HG03432 (cell line): ENCODE results near the gene EBF3.

ENCODE experiments used
- ATAC-seq: cut with Tn5 transposase; IDR thresholded peaks from one replicate; pipeline ENCODE4 v1.9.1; 2021; ENCODE audit warnings: mild to moderate bottlenecking, moderate library complexity; ENCODE audit not compliant: unreplicated experiment

The EBF3 gene

DNA sequence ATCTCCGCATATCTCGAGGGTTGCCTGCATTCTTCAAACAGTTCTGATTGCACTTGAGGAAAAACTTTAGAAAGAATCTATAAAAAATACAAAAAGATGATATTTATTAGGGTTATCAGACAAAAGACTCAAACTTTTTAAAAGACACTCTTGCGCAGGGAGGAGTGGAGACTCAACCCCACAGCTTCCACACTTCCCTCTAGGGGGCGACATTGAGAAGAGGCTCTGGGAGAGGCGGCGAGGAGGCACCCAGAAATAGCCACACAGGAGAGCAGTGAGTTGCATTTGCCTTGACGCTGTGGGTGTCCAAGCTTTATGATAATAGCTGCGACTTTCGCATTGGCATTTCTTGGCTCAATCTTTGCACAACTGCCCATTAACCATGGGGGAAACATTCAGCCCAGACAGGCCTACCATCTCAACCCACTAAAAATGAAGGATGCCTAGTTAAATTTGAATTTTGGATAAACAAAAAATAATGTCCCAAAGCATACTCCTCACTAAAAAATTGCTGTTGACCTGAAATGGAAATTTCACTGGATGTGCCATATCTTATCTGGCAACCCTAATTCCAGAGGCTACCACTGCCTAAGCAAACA is 86.2 kb downstream of the EBF3 start:
- no peak for ATAC-seq

DNA sequence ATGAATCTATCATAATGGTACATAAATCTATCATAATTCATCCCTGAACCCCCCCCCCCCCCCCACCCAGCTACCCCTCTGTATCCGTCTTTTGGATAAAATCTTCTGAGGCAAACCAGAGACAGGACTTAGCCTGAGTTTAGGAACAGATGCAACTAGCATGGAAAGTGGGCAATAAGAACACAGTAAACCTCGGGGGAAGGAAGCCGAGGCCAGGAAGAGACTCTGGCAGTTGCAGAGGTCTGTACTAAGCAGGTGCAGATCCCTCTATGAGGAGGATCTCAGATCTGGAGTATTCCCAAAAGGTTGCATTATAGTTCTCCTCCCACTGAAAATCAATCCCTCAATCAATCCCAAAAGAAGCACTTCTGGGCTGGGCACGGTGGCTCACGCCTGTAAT is 87.2 kb downstream of the EBF3 start:
- no peak for ATAC-seq

DNA sequence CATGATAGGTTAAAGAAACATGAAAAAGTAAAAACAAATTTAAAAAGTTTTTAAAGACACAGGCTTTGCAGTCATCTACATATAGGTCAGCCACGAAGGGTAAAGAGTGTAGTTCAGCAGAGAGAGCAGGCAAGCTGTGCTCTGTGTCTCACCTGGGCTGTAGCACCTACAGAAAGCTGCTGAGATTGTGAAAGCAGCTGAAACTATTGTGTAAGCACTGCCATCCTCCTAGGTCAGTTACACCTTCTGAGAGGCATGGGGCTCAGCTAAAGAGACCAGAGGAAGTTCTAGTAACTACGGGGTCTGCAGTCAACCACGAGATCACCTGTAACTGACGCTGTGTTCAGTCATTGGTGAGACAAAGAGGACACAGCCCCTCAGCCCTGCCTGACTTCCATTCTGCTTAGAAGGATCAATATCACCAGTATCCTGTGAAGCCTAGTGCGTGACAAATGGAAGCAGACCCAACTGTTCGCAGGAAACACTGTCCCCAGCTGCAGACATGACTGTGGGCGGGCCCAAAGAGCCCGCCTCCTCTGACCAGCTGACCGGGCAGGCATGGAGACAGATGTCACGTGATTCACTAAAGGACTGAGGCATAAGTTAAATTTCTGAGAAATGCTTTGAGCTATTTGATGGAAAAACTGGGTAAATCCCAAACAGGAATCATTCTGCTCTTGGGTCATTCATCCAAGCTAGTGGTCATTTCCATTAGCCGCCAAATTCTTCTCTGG is 87.9 kb downstream of the EBF3 start:
- no peak for ATAC-seq

DNA sequence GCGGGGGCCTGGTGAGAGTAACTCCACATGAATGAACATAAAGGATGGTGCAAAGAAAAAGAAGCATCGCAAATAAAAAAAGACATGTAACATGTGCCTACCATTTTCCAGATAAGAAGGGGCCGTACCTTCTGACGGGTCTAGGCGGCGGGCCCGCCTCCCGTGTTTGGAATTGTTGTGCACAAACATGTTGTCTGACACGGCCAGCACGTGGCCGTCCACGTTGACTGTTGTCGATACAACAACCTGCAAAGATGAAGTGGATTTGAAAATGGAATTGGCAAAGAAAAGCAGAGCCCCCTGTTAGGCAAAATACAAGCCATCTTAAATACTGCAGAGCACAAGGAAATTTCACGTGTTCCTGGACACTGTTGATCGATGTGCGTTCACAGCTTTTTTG is 90.7 kb downstream of the EBF3 start:
- no peak for ATAC-seq

DNA sequence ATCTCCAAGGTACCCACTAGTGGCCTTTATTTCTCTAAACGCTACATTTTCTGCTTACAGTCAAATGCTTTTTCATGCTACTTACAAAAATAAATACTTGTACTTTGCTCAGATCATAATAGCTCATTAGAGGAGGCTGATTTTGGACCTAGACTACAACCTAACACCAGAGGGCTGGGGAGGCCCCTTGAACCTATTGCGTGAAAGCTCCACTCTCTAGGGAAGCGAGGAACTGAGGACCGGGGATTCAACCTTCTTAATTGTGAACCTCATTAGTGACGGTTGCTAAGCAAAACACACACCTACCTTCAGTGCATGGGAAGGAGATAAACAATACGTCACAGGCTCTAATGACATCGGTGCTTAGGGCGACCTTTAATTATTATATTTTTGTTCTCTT is 92.1 kb downstream of the EBF3 start:
- ATAC-seq = no peak

DNA sequence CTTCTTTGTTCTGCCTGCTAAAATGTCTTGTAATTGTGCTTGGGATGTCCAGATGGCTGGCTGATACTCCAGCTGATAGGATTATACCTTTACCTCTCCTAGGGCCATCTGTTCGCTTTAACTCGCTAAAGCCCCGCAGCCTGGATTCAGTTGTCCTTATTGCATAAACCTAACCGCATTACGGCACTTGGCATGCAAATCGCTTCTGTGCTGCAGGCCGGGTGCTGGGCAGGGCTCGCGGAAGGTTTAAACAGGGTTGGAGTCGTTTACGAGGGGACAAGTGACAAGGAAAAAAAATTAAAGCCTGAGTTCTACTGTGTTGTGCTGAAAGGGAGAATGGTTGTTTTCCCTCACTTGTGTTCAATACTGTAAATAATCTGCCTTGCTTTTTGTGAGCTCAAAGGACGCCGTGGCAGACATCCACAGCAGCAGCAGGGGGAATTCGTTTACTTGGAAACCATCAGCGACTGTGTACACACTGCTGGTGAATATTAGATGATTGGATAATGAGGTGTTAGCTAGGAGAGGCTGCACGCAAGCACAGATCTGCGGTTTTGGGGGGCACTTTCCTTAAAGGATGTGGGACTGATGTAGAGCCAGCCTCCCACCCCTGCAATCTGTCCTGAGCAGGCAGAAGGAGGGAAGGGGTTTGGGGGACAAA is 93.0 kb downstream of the EBF3 start:
- no peak for ATAC-seq

DNA sequence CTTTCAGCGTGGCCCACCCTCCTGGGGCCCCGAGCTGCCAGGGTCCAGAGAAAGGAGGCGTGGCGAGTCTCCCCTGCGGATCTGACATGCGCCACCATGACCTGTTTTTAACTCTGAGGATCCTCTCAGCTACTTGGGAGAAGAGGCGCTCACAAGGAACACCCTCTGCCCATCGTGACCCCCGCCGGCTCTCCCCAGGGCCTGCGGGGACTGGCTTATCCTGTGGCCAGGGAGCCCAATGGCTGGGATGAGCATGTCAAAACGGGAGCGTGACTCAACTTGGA is 93.7 kb downstream of the EBF3 start:
- ATAC-seq = no peak

DNA sequence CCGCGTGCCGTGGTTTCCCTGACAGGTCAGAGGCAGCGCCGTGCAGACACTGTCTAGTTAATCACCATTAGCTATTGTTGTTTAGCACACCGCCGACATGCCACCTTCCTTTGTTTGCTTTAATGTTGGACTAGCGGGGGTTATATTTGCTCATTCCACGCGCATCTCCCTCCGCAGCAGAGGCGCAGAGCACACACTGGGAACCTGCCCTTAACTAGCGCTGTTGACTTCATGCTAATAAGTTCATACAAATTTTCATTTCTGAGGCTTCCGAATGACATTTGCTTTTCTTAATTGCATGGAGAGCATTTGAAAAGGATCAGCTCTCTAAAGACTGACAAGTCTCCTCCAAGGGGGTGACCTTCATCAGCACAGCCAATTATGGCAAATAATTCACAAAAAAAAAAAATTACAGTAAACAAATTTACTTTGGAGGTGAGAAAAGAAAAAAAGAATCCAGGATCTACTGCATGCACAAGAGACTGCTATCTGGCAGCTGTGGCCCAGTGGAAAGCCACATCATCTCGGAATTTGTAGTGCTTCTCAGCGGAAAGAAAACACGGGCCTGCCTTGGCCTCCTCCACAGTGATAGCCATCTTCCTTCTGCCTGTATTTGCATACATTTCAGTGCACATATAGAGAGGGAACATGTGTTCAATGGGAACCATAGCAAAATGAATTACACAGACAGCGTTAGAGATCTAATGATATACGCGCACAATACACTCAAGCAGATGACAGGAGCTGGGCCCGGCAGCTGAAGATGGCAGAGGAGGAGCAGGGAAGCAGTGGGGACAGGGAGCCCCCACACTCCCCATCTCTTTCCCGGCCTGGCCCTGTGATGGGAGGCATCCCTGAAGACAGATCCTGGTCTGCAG is 94.2 kb downstream of the EBF3 start:
- no peak for ATAC-seq

DNA sequence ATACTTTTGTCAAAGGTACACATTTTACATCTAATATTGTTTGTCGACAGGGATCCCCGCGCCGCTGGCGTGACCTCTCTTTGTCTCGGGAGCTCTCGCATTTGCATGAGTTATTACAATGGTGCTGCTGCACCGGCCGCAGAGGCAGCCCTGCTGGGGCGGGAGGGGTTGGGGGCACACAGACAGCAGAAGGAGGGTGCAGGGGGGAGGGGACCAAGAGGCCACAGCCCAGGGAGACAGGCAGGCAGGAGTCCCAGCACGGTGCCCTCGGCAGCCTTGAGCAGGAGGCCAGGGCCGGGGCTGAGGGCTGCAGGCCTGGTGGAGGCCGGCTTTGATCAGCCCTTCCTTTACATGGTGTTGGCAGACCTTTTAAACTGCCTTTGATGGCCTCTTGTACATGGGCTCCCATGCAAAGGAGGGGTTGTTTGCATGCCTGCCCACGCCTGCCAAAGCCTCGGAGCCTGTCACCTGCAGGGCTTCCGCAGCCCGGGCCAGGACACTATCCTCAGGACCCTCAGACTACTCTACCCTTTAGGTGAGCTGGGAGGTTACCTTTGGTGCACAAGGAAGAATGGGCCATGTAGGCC is 95.5 kb downstream of the EBF3 start:
- no peak for ATAC-seq

DNA sequence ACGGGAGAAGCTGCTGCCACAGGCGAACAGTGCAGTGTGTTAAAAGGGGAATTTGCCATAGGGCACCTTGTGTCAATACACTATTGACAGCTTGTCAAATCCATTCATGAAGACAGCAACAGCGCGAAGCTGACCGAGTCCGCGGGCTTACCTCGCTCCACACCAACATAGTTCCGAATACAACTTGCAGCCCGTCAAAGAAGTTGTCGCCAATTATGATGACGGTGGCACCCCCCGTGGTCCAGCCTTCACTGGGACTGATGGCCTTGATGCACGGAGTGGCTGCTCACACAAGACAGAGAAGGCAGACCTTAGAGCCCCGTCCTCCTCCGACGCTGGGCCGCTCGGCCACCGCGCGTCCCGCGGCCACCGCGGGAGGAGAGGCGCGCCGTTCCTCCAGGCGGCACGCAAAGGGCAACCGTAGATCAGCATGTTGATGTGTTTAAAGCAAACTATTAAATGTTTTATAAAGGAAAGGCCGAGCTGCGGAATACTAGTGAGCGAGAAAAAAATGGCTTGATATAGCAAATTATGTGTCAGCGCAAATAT is 96.4 kb downstream of the EBF3 start:
- no peak for ATAC-seq

DNA sequence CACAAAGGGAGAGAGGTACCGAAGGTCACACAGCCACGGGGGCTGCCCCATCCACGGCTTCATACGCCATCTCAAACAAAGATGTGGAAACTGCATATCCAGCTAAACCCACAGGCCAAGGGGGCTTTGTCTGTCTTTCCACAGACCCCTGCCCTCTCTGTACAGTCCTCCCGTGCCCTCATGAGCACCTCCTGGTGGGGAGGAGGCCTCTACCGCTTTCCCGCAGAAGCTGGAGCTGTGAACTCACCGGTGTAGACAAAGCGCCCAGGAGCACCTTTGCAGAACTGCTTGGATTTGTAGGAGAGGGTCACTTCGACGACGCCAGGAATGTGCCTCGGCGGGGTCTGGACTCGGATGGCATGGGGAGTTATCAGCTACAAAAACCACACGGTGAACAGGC is 97.2 kb downstream of the EBF3 start:
- ATAC-seq = no peak

DNA sequence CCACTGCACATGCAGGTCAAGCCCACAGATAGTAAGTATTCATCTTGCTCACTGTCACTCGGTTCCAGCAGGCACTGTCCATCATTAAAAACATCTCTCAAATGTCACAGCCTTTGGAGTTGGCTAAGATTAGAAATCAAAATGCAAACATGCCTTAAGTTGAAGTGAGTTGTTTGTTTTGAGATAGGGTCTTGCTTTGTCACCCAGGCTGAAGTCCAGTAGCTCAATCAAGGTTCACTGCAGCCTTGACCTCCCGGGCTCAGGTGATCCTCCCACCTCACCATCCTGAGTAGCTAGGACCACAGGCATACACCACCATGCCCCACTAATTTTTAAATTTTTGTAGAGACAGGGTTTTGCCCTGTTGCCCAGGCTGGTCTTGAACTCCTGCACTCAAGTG is 98.1 kb downstream of the EBF3 start:
- ATAC-seq = no peak

DNA sequence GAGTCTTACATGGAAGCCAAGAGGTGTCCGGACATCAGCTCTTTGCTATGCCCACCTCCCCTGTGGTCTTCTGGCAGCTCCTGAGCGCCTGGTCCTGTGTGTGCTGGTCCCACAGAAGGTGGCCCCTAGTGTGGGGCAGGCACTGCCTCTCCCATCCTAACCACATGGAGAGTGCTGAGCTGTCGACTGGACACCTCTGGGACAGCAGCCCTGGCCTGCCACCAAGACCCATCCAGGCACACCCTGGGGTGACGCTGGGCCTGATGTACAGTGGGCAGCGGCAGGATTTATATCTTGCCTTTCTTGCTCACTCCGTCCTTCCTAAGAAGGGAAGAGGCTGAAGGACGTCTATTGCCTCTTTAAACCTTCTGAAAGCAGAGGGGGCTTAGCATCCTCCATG is 98.7 kb downstream of the EBF3 start:
- no peak for ATAC-seq

DNA sequence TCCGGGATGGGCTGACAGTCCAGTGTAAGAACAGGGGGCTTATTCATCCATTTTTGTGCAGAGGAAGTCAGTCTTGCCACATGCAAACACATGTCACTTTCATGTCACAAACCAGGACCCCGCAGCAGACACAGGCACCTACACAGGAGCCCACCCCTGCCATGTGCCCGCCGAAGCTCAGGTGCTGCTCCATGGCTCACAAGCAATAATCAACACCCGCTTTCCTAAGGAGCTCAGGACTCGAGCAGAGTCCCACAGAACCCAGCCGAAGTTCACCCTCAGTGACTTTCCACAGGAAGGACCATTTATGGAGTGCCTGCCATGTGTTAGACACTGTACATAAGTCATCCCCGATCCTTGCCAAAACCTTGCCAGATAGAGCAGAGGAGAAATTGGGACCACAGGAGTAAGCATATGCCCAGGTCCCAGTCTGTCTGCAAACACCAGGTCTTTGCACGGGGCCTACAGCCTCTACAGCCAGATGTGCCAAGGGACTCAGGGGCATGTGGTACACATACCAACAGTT is 99.4 kb downstream of the EBF3 start:
- ATAC-seq = no peak

DNA sequence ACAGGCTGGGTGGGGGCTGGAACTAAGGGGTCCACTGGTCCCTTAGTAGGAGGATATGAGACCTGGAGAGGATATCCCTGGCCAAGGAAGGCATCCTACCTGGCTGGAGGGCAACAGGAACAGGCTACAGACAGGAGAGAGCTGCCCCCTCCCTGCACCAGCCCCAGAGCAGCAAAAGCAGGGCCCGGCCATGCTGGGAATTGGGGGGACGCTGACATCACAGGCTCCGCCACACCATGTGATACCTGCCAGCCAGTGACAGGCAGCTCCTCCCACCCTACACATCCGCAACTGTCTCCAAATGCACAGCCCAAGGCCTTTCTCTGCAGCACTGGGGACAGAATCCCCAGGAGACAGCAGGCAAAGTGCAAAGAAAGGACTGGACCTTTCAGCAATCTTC is 100.0 kb downstream of the EBF3 start:
- no peak for ATAC-seq

DNA sequence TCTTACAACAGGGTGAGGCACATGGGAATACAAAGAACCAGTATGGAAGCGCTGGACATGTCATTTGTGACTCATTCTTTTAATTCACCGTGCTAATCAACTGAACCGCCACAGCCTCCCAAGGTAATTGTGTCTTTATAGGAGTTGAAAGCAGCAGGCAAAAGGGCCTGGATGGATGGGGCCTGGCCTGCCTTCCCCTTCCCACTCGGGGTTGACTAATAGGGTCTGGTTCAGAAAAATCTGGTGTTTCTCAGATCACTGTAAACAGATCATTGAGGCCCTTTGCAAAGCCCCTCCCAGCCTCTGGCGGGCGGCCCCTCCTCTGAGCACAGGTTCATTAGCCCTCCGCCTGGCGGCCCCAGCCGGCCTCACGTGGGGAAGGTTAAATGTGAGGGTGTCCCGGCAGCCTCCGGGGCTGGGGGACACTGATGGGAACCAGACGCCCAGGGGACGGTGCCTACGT is 100.8 kb downstream of the EBF3 start:
- ATAC-seq = no peak

DNA sequence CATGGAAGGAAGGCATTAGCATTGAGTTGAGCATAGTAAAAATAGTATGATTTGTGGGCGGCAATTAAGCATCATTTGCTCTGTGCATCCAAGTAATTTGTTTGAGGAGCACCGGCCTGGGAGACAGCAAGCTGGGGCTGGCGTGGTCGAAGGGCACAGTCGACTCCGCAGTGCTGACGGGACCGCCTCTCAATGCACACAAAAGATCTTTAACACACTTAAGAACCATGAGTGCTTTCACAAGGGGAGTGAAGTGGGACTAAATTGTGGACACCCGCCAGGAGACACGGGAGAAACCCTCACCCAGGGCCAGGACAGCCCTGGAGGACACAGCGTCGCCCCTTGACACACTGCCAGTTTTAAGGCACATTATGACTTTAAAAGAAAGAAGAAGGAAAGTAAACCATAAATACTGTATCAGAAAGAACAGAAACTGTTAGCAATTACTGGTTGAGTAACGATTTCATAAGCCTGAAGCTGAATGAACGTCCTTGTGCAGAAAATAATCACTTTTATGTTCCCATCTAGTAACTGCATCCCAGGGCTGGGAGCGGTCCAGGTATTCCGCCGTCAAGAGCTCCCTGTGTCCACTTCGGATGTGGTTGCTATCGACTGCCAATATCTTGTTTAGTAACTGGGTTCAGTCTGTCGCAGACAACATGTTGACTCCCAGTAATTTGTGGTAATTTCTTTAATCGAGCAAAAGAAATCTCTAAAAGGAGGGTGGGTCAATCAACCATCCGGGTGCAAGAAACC is 102.1 kb downstream of the EBF3 start:
- no peak for ATAC-seq

DNA sequence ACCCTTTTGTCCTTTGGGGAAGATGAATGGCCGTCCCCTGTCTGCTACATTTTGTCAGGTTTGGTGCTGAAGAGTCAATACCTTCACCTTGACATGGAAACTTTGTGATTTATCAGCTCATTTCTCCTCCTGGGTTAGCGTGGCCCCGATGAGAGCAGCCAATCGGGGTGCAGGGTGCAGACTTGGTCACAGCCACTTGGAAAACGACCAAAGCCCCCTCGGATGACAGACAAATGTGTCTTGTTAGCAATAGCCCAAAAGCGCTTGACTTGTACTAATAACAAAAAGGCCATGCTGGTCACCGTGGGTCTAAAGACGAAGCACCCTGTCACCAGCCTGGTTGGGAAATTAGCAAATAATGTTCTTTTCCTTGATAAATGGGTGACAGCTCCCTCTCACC is 103.7 kb downstream of the EBF3 start:
- ATAC-seq = no peak

DNA sequence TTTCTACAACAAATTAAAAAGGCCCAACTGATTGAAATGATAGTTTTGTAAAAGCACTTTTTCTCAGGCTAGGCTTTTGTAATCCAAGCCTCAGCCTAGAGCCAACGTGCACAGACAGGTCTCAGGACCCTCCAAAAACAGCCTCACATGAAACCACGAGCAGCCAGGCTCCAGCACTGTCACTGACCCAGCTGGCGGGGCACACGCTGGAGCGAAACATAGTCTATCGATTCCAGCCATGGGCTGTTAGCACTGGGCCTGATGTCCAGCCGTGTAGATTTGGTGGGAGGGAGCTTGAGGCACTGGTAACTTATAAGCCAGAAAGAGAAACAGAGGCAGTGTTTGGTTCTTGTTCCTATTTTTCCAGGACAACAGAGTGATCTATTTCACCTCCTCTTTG is 104.5 kb downstream of the EBF3 start:
- no peak for ATAC-seq
